Measurements from ENCODE around the gene VWCE.

DNA sequence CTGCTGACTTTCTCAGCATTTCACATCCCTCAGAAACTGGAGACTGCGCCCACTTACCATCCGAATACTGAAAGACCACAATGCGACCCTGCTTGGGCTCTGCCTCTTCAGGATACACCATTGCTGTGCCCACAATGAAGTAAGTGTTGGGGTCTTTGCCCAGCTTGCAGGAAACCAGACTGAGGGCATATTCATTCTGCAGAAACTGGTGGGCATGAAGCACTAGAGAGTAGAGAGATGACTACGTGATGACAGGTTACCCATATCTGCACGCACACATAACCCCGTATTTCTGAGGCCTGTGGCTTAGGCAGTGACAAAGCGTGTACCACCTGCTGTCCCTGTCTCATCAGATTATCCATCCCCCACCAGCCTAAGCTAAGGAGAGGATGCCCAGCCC, 14.6 kb upstream of the VWCE start:
- TF ChIP-seq, protein P1, sequence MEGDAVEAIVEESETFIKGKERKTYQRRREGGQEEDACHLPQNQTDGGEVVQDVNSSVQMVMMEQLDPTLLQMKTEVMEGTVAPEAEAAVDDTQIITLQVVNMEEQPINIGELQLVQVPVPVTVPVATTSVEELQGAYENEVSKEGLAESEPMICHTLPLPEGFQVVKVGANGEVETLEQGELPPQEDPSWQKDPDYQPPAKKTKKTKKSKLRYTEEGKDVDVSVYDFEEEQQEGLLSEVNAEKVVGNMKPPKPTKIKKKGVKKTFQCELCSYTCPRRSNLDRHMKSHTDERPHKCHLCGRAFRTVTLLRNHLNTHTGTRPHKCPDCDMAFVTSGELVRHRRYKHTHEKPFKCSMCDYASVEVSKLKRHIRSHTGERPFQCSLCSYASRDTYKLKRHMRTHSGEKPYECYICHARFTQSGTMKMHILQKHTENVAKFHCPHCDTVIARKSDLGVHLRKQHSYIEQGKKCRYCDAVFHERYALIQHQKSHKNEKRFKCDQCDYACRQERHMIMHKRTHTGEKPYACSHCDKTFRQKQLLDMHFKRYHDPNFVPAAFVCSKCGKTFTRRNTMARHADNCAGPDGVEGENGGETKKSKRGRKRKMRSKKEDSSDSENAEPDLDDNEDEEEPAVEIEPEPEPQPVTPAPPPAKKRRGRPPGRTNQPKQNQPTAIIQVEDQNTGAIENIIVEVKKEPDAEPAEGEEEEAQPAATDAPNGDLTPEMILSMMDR (IDR thresholded peaks at IDR 0.05 in 4 of 5, conservative IDR thresholded peaks at IDR 0.05 in 1 of 5), result no peak
- no peak for TF ChIP-seq POLR2A (IDR thresholded peaks at IDR 0.05)

All from gastrocnemius medialis (tissue), 4 donors.